ENCODE measurements around the gene KRTAP13-2.

DNA sequence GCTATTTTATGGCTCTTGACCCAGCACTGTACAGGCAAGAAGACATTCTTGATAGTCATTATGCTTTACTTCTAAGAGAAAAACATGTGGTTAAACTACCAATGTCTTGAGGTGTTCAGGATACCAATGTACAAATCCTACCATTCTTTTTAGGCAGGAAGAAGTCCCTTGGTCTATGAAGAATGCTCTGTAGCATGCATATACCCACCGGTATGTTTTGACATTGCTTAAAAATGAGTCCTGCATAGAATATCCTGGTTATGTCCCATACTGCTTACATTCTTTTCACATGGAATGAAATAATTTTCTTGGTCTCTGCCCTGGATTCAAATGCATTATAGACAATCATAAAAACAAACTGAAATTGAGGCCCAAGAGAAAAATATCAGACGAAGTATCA lies 39.4 kb downstream of the KRTAP13-2 start:
- TF ChIP-seq POLR2A (IDR thresholded peaks at IDR 0.05; ENCODE audit: low read length) (no peak), RFX5 (IDR thresholded peaks at IDR 0.05) (no peak)
- TF ChIP-seq, protein P1, sequence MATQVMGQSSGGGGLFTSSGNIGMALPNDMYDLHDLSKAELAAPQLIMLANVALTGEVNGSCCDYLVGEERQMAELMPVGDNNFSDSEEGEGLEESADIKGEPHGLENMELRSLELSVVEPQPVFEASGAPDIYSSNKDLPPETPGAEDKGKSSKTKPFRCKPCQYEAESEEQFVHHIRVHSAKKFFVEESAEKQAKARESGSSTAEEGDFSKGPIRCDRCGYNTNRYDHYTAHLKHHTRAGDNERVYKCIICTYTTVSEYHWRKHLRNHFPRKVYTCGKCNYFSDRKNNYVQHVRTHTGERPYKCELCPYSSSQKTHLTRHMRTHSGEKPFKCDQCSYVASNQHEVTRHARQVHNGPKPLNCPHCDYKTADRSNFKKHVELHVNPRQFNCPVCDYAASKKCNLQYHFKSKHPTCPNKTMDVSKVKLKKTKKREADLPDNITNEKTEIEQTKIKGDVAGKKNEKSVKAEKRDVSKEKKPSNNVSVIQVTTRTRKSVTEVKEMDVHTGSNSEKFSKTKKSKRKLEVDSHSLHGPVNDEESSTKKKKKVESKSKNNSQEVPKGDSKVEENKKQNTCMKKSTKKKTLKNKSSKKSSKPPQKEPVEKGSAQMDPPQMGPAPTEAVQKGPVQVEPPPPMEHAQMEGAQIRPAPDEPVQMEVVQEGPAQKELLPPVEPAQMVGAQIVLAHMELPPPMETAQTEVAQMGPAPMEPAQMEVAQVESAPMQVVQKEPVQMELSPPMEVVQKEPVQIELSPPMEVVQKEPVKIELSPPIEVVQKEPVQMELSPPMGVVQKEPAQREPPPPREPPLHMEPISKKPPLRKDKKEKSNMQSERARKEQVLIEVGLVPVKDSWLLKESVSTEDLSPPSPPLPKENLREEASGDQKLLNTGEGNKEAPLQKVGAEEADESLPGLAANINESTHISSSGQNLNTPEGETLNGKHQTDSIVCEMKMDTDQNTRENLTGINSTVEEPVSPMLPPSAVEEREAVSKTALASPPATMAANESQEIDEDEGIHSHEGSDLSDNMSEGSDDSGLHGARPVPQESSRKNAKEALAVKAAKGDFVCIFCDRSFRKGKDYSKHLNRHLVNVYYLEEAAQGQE (IDR thresholded peaks at IDR 0.05): no peak
- TF ChIP-seq, protein P2, sequence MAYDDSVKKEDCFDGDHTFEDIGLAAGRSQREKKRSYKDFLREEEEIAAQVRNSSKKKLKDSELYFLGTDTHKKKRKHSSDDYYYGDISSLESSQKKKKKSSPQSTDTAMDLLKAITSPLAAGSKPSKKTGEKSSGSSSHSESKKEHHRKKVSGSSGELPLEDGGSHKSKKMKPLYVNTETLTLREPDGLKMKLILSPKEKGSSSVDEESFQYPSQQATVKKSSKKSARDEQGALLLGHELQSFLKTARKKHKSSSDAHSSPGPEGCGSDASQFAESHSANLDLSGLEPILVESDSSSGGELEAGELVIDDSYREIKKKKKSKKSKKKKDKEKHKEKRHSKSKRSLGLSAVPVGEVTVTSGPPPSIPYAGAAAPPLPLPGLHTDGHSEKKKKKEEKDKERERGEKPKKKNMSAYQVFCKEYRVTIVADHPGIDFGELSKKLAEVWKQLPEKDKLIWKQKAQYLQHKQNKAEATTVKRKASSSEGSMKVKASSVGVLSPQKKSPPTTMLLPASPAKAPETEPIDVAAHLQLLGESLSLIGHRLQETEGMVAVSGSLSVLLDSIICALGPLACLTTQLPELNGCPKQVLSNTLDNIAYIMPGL (CRISPR knock-in tag; IDR thresholded peaks at IDR 0.05; ENCODE audit: borderline replicate concordance): no peak
